T-helper 9 cell (primary cell): ENCODE data around the gene SEC22A.
"Not testable (repeated sequence)": the region's sequence is repeated elsewhere in the genome, so short reads cannot be mapped to it uniquely, and the experiment has no call there.

Experiments
- DNase-seq: peaks from one replicate; pipeline ENCODE4 v3.0.0-alpha.2; 2020

Gene SEC22A

GRCh38 chr3:123180791-123181190 is 21.0 kb upstream of the SEC22A start:
- no peak for DNase-seq

GRCh38 chr3:123186695-123187094 is 15.0 kb upstream of the SEC22A start:
- DNase-seq: no peak

GRCh38 chr3:123188058-123188457 is 13.7 kb upstream of the SEC22A start:
- no peak for DNase-seq

- no peak for DNase-seq
These were observed 8.2 kb upstream of the SEC22A start for GRCh38 chr3:123193448-123194101.

- DNase-seq: no peak
These were observed 7.2 kb upstream of the SEC22A start for GRCh38 chr3:123194552-123194951.

GRCh38 chr3:123198372-123198771 is 3.4 kb upstream of the SEC22A start:
- DNase-seq: no peak

- no peak for DNase-seq
These were observed 553 bp upstream of the SEC22A start for GRCh38 chr3:123201223-123201556.

GRCh38 chr3:123202451-123202850 is 708 bp downstream of the SEC22A start:
- DNase-seq: no peak

GRCh38 chr3:123218990-123219389 is 17.2 kb downstream of the SEC22A start:
- no peak for DNase-seq

- not testable (repeated sequence) for DNase-seq
These were observed 19.6 kb downstream of the SEC22A start for GRCh38 chr3:123221369-123221768.

GRCh38 chr3:123225016-123225415 is 23.3 kb downstream of the SEC22A start:
- DNase-seq: no peak

- no peak for DNase-seq
These were observed 24.8 kb downstream of the SEC22A start for GRCh38 chr3:123226549-123226948.

GRCh38 chr3:123229145-123229544 is 27.4 kb downstream of the SEC22A start:
- no peak for DNase-seq

GRCh38 chr3:123236902-123237301 is 35.2 kb downstream of the SEC22A start:
- no peak for DNase-seq

GRCh38 chr3:123239186-123239585 is 37.4 kb downstream of the SEC22A start:
- DNase-seq: not testable (repeated sequence)

- DNase-seq: no peak
These were observed 38.0 kb downstream of the SEC22A start for GRCh38 chr3:123239756-123240155.

- peak; percentile 18 for DNase-seq
These were observed 42.4 kb downstream of the SEC22A start for GRCh38 chr3:123244128-123244527.

GRCh38 chr3:123246866-123247265 is 45.1 kb downstream of the SEC22A start:
- DNase-seq: no peak

GRCh38 chr3:123256256-123256655 is 54.5 kb downstream of the SEC22A start:
- no peak for DNase-seq

GRCh38 chr3:123258359-123258758 is 56.6 kb downstream of the SEC22A start:
- DNase-seq: no peak

GRCh38 chr3:123258811-123259420 is 57.2 kb downstream of the SEC22A start:
- DNase-seq: no peak

GRCh38 chr3:123261666-123262065 is 59.9 kb downstream of the SEC22A start:
- DNase-seq: no peak

- DNase-seq: no peak
These were observed 60.5 kb downstream of the SEC22A start for GRCh38 chr3:123262226-123262625.

- no peak for DNase-seq
These were observed 61.1 kb downstream of the SEC22A start for GRCh38 chr3:123262868-123263267.

- DNase-seq: no peak
These were observed 62.2 kb downstream of the SEC22A start for GRCh38 chr3:123263941-123264340.
